K562 (cell line): ENCODE data around the gene PMF1. TPM values are rescaled to one million over a fixed set of nuclear protein-coding genes. Genes with fewer than 3 reads are reported as not detected.

Source experiments
- BRF2 ChIP-seq: IDR thresholded peaks from 3 replicates; pipeline ENCODE4 v1.6.1; 2011; ENCODE audit warnings: borderline replicate concordance, mild to moderate bottlenecking; ENCODE audit not compliant: insufficient read length, insufficient read depth
- E2F5 ChIP-seq: sonication (generic); formaldehyde crosslinking; IDR thresholded peaks from 2 replicates; pipeline ENCODE4 v1.8.0; 2022; ENCODE audit warnings: mild to moderate bottlenecking, missing genetic modification reagents
- ELF1 ChIP-seq: fragments of 200-800 bp; sonication (Bioruptor generic); IDR thresholded peaks from 2 replicates; pipeline ENCODE4 v1.6.1; 2016; ENCODE audit warnings: missing genetic modification characterization, missing compliant biosample characterization
- FOXK1 ChIP-seq: sonication (generic); formaldehyde crosslinking; IDR thresholded peaks from 2 replicates; pipeline ENCODE4 v1.8.0; 2022; ENCODE audit warnings: missing genetic modification reagents, mild to moderate bottlenecking, borderline replicate concordance
- MAFG ChIP-seq: fragments of 450-650 bp; conservative IDR thresholded peaks from 2 replicates; pipeline ENCODE4 v1.6.1; 2016; ENCODE audit warnings: missing genetic modification characterization, missing compliant biosample characterization
- MGA ChIP-seq: fragments of 450-650 bp; IDR thresholded peaks from 2 replicates; pipeline ENCODE4 v1.6.1; 2016; ENCODE audit warnings: mild to moderate bottlenecking, moderate library complexity
- MYBL2 ChIP-seq, 2 experiments: fragments of 450-650 bp in 1 of 2; sonication (generic) in 1 of 2; formaldehyde crosslinking in 1 of 2; IDR thresholded peaks; 2 replicates each; pipeline versions ENCODE4 v1.6.1 to v1.8.1; 2017 to 2022; ENCODE audit warnings: borderline replicate concordance in 1 of 2, inconsistent platforms in 1 of 2, low read depth in 1 of 2, mild to moderate bottlenecking in 1 of 2, missing genetic modification reagents in 1 of 2, moderate library complexity in 1 of 2
- NCOA2 ChIP-seq, 2 experiments: fragments of 450-650 bp; IDR thresholded peaks; 2 replicates each; pipeline ENCODE4 v1.6.1; 2018; ENCODE audit warnings: mild to moderate bottlenecking in 2 of 2, moderate library complexity in 1 of 2; ENCODE audit not compliant: partially characterized antibody in 2 of 2
- NFE2 ChIP-seq: IDR thresholded peaks from 2 replicates; pipeline ENCODE4 v1.6.1; 2014; ENCODE audit warnings: antibody characterized with exemption, low read depth
- PML ChIP-seq: IDR thresholded peaks from 2 replicates; pipeline ENCODE4 v1.6.1; 2012; ENCODE audit warnings: low read length, inconsistent platforms
- POLR2A ChIP-seq: fragments of 450-650 bp; conservative IDR thresholded peaks from 2 replicates; pipeline ENCODE4 v1.6.1; 2016
- RBM17 ChIP-seq: fragments of 200-400 bp; formaldehyde crosslinking; IDR thresholded peaks from 2 replicates; pipeline ENCODE4 v1.6.1; 2017; ENCODE audit warnings: low read depth, mild to moderate bottlenecking, low read length, borderline replicate concordance
- SMARCA5 ChIP-seq: fragments of 450-650 bp; IDR thresholded peaks from 2 replicates; pipeline ENCODE4 v1.6.1; 2016
- ZFP36 ChIP-seq: fragments of 150-350 bp; IDR thresholded peaks from 2 replicates; pipeline ENCODE4 v1.6.1; 2018; ENCODE audit warnings: low read length, low read depth; ENCODE audit not compliant: partially characterized antibody
- polyA plus RNA-seq, 8 experiments: library from polyadenylated mRNA; depleted of rRNA in 4 of 8; stranded (reverse) in 5 of 8; unstranded in 3 of 8; fragments of >200 nt; fragmentation: Nextera tagmentation in 2 of 8; fragmentation: Illumina TruSeq in 1 of 8; extraction: Ambion mirVana in 2 of 8; extraction: Trizol in 1 of 8; gene quantifications; 2 replicates each; pipeline versions ENCODE4 v1.2.1 to v1.2.3, GENCODE V29; 2011 to 2014; ENCODE audit warnings: inconsistent platforms in 1 of 8, missing spikeins in 1 of 8
- total RNA-seq, 7 experiments: library from RNA; depleted of rRNA in 6 of 7; stranded (reverse); fragments of >200 nt in 6 of 7; fragmentation: Illumina TruSeq in 2 of 7; extraction: Trizol in 2 of 7; gene quantifications; 2 replicates each; pipeline versions ENCODE4 v1.2.1 to v1.2.3, GENCODE V29; 2011 to 2021; ENCODE audit warnings: low replicate concordance in 1 of 7

The PMF1 gene
- total and polyA plus RNA-seq, 9 of the 15 experiments (the other 6 are each of a cell fraction or from before 2014, with no cell fraction given), result 9.4 to 92.9 (median 71.0) TPM

GRCh38 chr1:156232201-156232894 is 19.5 kb downstream of the PMF1 start (continued):
- no peak for TF ChIP-seq BRF2
- TF ChIP-seq NFE2, result peak; percentile 94
- TF ChIP-seq ZFP36, result no peak
- TF ChIP-seq MYBL2 (IDR thresholded peaks at IDR 0.05; ENCODE audit: low read depth), result no peak
- TF ChIP-seq MYBL2 (CRISPR knock-in tag; IDR thresholded peaks at IDR 0.05; ENCODE audit: borderline replicate concordance), result no peak
- no peak for TF ChIP-seq ELF1 (tag)
- TF ChIP-seq RBM17, result no peak
- TF ChIP-seq MAFG (tag), result peak; percentile 95
- TF ChIP-seq POLR2A, result no peak
- no peak for TF ChIP-seq SMARCA5
- no peak for TF ChIP-seq PML
- TF ChIP-seq FOXK1 (CRISPR knock-in tag), result no peak
- TF ChIP-seq NCOA2 (IDR thresholded peaks at IDR 0.05; ENCODE audit: partially characterized antibody in 2 of 2), result no peak
- no peak for TF ChIP-seq MGA
- no peak for TF ChIP-seq E2F5 (CRISPR knock-in tag)
